HepG2 (cell line): Measurements from ENCODE around the gene CDK15. TPM values are rescaled to one million over a fixed set of nuclear protein-coding genes. Genes with fewer than 3 reads are reported as not detected.

Experiments used
- ATAC-seq: fragments of 200-7000 bp; cut with Tn5 transposase; 3 replicates; pipeline ENCODE4 v1.9.1; 2020; ENCODE audit warnings: mild to moderate bottlenecking, moderate library complexity
- BruUV-seq: library from RNA; stranded (reverse); fragments of 400-500 nt; replicated peaks from 2 replicates; lab custom pipeline; 2021; lab: Mats Ljungman, UMichigan
- CTCF ChIA-PET: fragments of 300-600 bp; formaldehyde crosslinking; extraction: SDS; loops from one replicate; lab custom pipeline; 2021; ENCODE audit warnings: low total read pairs, inconsistent platforms, low intra/inter-chr PET ratio; lab: Yijun Ruan, JAX
- POLR2A ChIA-PET: fragments of 350-600 bp; sonication (Branson Sonifier 250); formaldehyde crosslinking; loops from one replicate; lab custom pipeline; 2020; ENCODE audit warnings: antibody characterized with exemption, inconsistent platforms; lab: Yijun Ruan, JAX
- DNase-seq: peaks from one replicate; pipeline ENCODE4 v3.0.0-alpha.2; 2015; ENCODE audit warnings: low spot score
- FAIRE-seq: peaks from 3 replicates; lab custom pipeline; 2011; peaks lifted over from hg19 to GRCh38; lab: Jason Lieb, UNC
- H2AFZ ChIP-seq: one replicate; pipeline ENCODE4 v1.6.1; 2011; ENCODE audit warnings: low read length, inconsistent platforms
- H3K27ac ChIP-seq: fragments of 300-600 bp; 3 replicates; pipeline ENCODE4 v1.8.0; 2011; ENCODE audit warnings: mixed run types, mild to moderate bottlenecking, mixed read lengths, low read length, inconsistent platforms; ENCODE audit not compliant: insufficient read depth; ENCODE audit errors: extremely low read length
- H3K27me3 ChIP-seq, 2 experiments: fragments of 200-600 bp in 1 of 2; 2 replicates in 1 of 2; 3 replicates in 1 of 2; pipeline versions ENCODE4 v1.6.0 to v1.8.0; 2011; ENCODE audit warnings: low read length in 2 of 2, mild to moderate bottlenecking in 2 of 2, moderate library complexity in 2 of 2, inconsistent platforms in 1 of 2; ENCODE audit not compliant: insufficient read depth in 2 of 2, control insufficient read depth in 1 of 2
- H3K36me3 ChIP-seq, 2 experiments: fragments of 200-600 bp in 1 of 2; replicated peaks in 1 of 2; 2 replicates in 1 of 2; 3 replicates in 1 of 2; pipeline versions ENCODE4 v1.5.1 to v1.8.0; 2011; ENCODE audit warnings: low read length in 2 of 2, inconsistent platforms in 1 of 2; ENCODE audit not compliant: insufficient read depth in 2 of 2, control insufficient read depth in 1 of 2
- H3K4me1 ChIP-seq: 2 replicates; pipeline ENCODE4 v1.5.1; 2012; ENCODE audit warnings: low read length, inconsistent platforms; ENCODE audit not compliant: insufficient read depth
- H3K4me2 ChIP-seq: 2 replicates; pipeline ENCODE4 v1.6.0; 2011; ENCODE audit warnings: low read depth, low read length, inconsistent platforms
- H3K4me3 ChIP-seq, 3 experiments: fragments of 200-600 bp in 1 of 3; sonication (generic), shearing (Covaris generic) in 1 of 3; replicated peaks in 1 of 3; 2 replicates each; pipeline ENCODE4 v1.5.1; 2011 to 2016; ENCODE audit warnings: low read length in 3 of 3, inconsistent platforms in 2 of 3, low read depth in 2 of 3, mild to moderate bottlenecking in 2 of 3, control low read depth in 1 of 3, mixed read lengths in 1 of 3; ENCODE audit not compliant: insufficient read depth in 1 of 3
- H3K79me2 ChIP-seq: one replicate; pipeline ENCODE4 v1.6.1; 2011; ENCODE audit warnings: low read length, inconsistent platforms; ENCODE audit not compliant: insufficient read depth
- H3K9ac ChIP-seq: 2 replicates; pipeline ENCODE4 v1.6.0; 2011; ENCODE audit warnings: mild to moderate bottlenecking, low read depth, low read length, inconsistent platforms; ENCODE audit not compliant: insufficient read depth
- H3K9me3 ChIP-seq: 2 replicates; pipeline ENCODE4 v1.5.1; 2012; ENCODE audit warnings: mild to moderate bottlenecking, low read length
- H4K20me1 ChIP-seq: 2 replicates; pipeline ENCODE4 v1.6.0; 2011; ENCODE audit warnings: inconsistent platforms, mild to moderate bottlenecking, low read length, moderate library complexity; ENCODE audit not compliant: insufficient read depth
- ASH2L ChIP-seq: fragments of 300-600, 200-600 bp; sonication (generic); IDR thresholded peaks from 2 replicates; pipeline ENCODE4 v1.7.0; 2017; ENCODE audit warnings: low read depth, mild to moderate bottlenecking, moderate library complexity, mixed read lengths, low read length; ENCODE audit not compliant: insufficient read length
- BATF2 ChIP-seq: sonication (generic); formaldehyde crosslinking; IDR thresholded peaks from 2 replicates; pipeline ENCODE4 v1.8.0; 2022; ENCODE audit warnings: mild to moderate bottlenecking, missing genetic modification reagents, moderate library complexity
- CCDC6 ChIP-seq: sonication (generic); formaldehyde crosslinking; IDR thresholded peaks from 2 replicates; pipeline ENCODE4 v1.8.1; 2022; ENCODE audit warnings: mild to moderate bottlenecking, missing genetic modification reagents, moderate library complexity
- CEBPB ChIP-seq: IDR thresholded peaks from 2 replicates; pipeline ENCODE4 v1.6.1; 2011; ENCODE audit warnings: low read depth, low read length, improper control_type of control experiment, borderline replicate concordance
- NR2F6 ChIP-seq, 2 experiments: IDR thresholded peaks; 2 replicates each; pipeline ENCODE4 v1.6.1; 2016; ENCODE audit warnings: antibody characterized with exemption in 1 of 2, mild to moderate bottlenecking in 1 of 2
- ZBED4 ChIP-seq: sonication (generic); formaldehyde crosslinking; IDR thresholded peaks from 2 replicates; pipeline ENCODE4 v1.4.0; 2020; ENCODE audit warnings: missing genetic modification reagents, borderline replicate concordance
- ZFP37 ChIP-seq: sonication (generic); formaldehyde crosslinking; IDR thresholded peaks from 2 replicates; pipeline ENCODE4 v1.4.0; 2020; ENCODE audit warnings: missing genetic modification reagents, borderline replicate concordance
- WGBS: methylation state at CpG from one replicate; pipeline ENCODE4 v1.1.6; 2017; ENCODE audit warnings: low lambda C conversion rate; 5-methylcytosine and 5-hydroxymethylcytosine counted together
- in situ Hi-C: cut with HindIII; loops from 2 replicates; pipeline ENCODE4 v1.10.0; 2017; ENCODE audit warnings: low pct_unique_long_range_greater_than_20kb; ENCODE audit not compliant: extremely low pct_ligation_motif_present
- intact Hi-C: fragments of 100-400 bp; cut with micrococcal nuclease; formaldehyde crosslinking; loops from one replicate; pipeline ENCODE4 v1.10.0; 2022; ENCODE audit not compliant: unreplicated experiment
- polyA plus RNA-seq, 8 experiments: library from polyadenylated mRNA; depleted of rRNA in 3 of 8; stranded (reverse) in 7 of 8; unstranded in 1 of 8; fragments of >200 nt; fragmentation: Illumina TruSeq in 4 of 8; extraction: Trizol in 4 of 8; gene quantifications; 2 replicates each; pipeline versions ENCODE4 v1.2.1 to v1.2.3, GENCODE V29; 2011 to 2016; ENCODE audit warnings: low read depth in 4 of 8, missing spikeins in 1 of 8, mixed read lengths in 1 of 8; ENCODE audit not compliant: insufficient read depth in 1 of 8
- total RNA-seq, 5 experiments: library from RNA; depleted of rRNA; stranded (reverse); fragments of >200 nt; fragmentation: Illumina TruSeq; extraction: Trizol; gene quantifications; 2 replicates each; pipeline ENCODE4 v1.2.3, GENCODE V29; 2016; ENCODE audit warnings: low read depth in 1 of 5
- TF ChIP-seq, protein P1 (sequence below): sonication (generic); formaldehyde crosslinking; IDR thresholded peaks from 2 replicates; pipeline ENCODE4 v1.4.0; 2020; ENCODE audit warnings: missing genetic modification reagents, mild to moderate bottlenecking, borderline replicate concordance

Gene CDK15
- total and polyA plus RNA-seq, 2 of the 13 experiments (the other 11 are each of a cell fraction or from before 2014, with no cell fraction given): not detected

DNA sequence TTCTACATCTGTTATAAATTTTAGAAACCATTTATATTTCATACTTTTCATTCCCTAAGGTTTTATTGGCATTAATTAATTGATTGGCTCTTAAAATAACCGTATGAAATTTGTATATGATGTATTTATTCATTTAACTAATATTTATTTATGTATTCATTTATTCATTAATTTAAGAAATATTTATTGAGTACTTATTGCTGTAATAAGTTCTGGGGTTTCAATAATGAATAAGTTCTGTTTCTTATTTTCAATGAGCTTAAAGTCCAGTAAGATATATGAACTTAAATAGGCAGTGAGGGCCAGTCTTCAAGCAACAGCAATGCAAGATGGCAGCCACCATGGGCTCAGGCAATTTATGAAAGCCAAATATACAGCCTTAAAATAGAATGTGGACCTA lies 17.9 kb downstream of the CDK15 start:
- ChIA-PET CTCF (no interaction called here), POLR2A (no interaction called here)
- Histone ChIP-seq H3K4me1 (no peaks in the 10 kb centered on the region), H2AFZ (no peak overlapping the region), H3K4me3 (no peak overlapping the region), H3K79me2 (no peaks in the 10 kb centered on the region), H3K9ac (no peak overlapping the region), H3K27me3 (peaks cover 0 to 6% of the 10 kb centered on the region in 2 experiments; a peak in 2 of 5 replicates), H3K4me2 (no peak overlapping the region), H3K36me3 (no peaks in the 10 kb centered on the region), H3K27ac (no peak overlapping the region), H4K20me1 (no peaks in the 10 kb centered on the region), H3K9me3 (no peaks in the 10 kb centered on the region)
- no TSS peak for BruUV-seq
- FAIRE-seq (no peak), ATAC-seq (no peak), DNase-seq (no peak)
- 1% methylated on average over 1 of the region's 1 CpG for WGBS
- TF ChIP-seq BATF2: no peak
- TF ChIP-seq CEBPB: peak; percentile 28; the same call in 1 of the 2 replicates
- intact Hi-C loops (no loop called here), in situ Hi-C loops (no loop called here)

- Histone ChIP-seq H3K4me2 (no peak overlapping the region), H2AFZ (no peak overlapping the region), H3K79me2 (no peaks in the 10 kb centered on the region), H3K9ac (no peak overlapping the region), H3K27ac (no peak overlapping the region), H3K4me3 (no peak overlapping the region), H3K9me3 (no peaks in the 10 kb centered on the region), H3K36me3 (no peaks in the 10 kb centered on the region), H4K20me1 (no peaks in the 10 kb centered on the region), H3K4me1 (no peaks in the 10 kb centered on the region), H3K27me3 (no peaks in the 10 kb centered on the region)
- no peak for DNase-seq
- ChIA-PET POLR2A (no interaction called here), CTCF (no interaction called here)
- TF ChIP-seq CCDC6 (CRISPR knock-in tag): no peak
- TF ChIP-seq, protein P1, sequence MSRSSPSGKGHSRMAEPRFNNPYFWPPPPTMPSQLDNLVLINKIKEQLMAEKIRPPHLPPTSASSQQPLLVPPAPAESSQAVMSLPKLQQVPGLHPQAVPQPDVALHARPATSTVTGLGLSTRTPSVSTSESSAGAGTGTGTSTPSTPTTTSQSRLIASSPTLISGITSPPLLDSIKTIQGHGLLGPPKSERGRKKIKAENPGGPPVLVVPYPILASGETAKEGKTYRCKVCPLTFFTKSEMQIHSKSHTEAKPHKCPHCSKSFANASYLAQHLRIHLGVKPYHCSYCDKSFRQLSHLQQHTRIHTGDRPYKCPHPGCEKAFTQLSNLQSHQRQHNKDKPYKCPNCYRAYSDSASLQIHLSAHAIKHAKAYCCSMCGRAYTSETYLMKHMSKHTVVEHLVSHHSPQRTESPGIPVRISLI (CRISPR knock-in tag): no peak
- no peak for TF ChIP-seq ZFP37
- TF ChIP-seq NR2F6 (IDR thresholded peaks at IDR 0.05): no peak
- TF ChIP-seq NR2F6 (CRISPR knock-in tag; IDR thresholded peaks at IDR 0.05): no peak
- TF ChIP-seq ASH2L: no peak
- TF ChIP-seq ZBED4 (CRISPR knock-in tag): no peak
- ATAC-seq: no peak
- FAIRE-seq: no peak
- intact Hi-C loops (no loop called here), in situ Hi-C loops (no loop called here)
- BruUV-seq: no TSS peak
- WGBS: 21% methylated on average over 3 of the region's 3 CpGs
Observed at GRCh38 chr2:201827621-201828020, 21.3 kb downstream of the CDK15 start.
